HepG2 (cell line): Measurements from ENCODE around the gene MEX3A. TPM values are rescaled to one million over a fixed set of nuclear protein-coding genes. Genes with fewer than 3 reads are reported as not detected.

Source experiments
- FOSL2 ChIP-seq: sonication (generic); formaldehyde crosslinking; IDR thresholded peaks from 2 replicates; pipeline ENCODE4 v1.4.0; 2020; ENCODE audit warnings: missing genetic modification reagents
- HHEX ChIP-seq: IDR thresholded peaks from 2 replicates; pipeline ENCODE4 v1.6.1; 2016; ENCODE audit warnings: control low read depth
- JUND ChIP-seq: sonication (generic); formaldehyde crosslinking; IDR thresholded peaks from 2 replicates; pipeline ENCODE4 v1.8.0; 2022; ENCODE audit warnings: mild to moderate bottlenecking, missing genetic modification reagents
- POLR2AphosphoS2 ChIP-seq: IDR thresholded peaks from 2 replicates; pipeline ENCODE4 v1.6.1; 2011; ENCODE audit warnings: low read depth, low read length, improper control_type of control experiment
- RAD21 ChIP-seq: fragments of 450-650 bp; formaldehyde crosslinking; IDR thresholded peaks from 2 replicates; pipeline ENCODE4 v1.5.0; 2020; ENCODE audit warnings: mild to moderate bottlenecking
- ZBTB3 ChIP-seq: sonication (generic); formaldehyde crosslinking; IDR thresholded peaks from 2 replicates; pipeline ENCODE4 v1.4.0; 2020; ENCODE audit warnings: low read depth, mild to moderate bottlenecking, moderate library complexity, missing genetic modification reagents, borderline replicate concordance
- ZNF205 ChIP-seq: IDR thresholded peaks from 2 replicates; pipeline ENCODE4 v1.6.1; 2018; ENCODE audit warnings: missing biosample characterization, missing genetic modification reagents
- ZSCAN25 ChIP-seq: sonication (generic); formaldehyde crosslinking; IDR thresholded peaks from 2 replicates; pipeline ENCODE4 v1.8.0; 2022; ENCODE audit warnings: mild to moderate bottlenecking, missing genetic modification reagents
- polyA plus RNA-seq, 8 experiments: library from polyadenylated mRNA; depleted of rRNA in 3 of 8; stranded (reverse) in 7 of 8; unstranded in 1 of 8; fragments of >200 nt; fragmentation: Illumina TruSeq in 4 of 8; extraction: Trizol in 4 of 8; gene quantifications; 2 replicates each; pipeline versions ENCODE4 v1.2.1 to v1.2.3, GENCODE V29; 2011 to 2016; ENCODE audit warnings: low read depth in 4 of 8, missing spikeins in 1 of 8, mixed read lengths in 1 of 8; ENCODE audit not compliant: insufficient read depth in 1 of 8
- total RNA-seq, 5 experiments: library from RNA; depleted of rRNA; stranded (reverse); fragments of >200 nt; fragmentation: Illumina TruSeq; extraction: Trizol; gene quantifications; 2 replicates each; pipeline ENCODE4 v1.2.3, GENCODE V29; 2016; ENCODE audit warnings: low read depth in 1 of 5
- TF ChIP-seq, protein P1 (sequence below): sonication (generic); formaldehyde crosslinking; IDR thresholded peaks from 2 replicates; pipeline ENCODE4 v1.5.1; 2020; ENCODE audit warnings: missing genetic modification reagents, mild to moderate bottlenecking, borderline replicate concordance
- TF ChIP-seq, protein P2 (sequence below): sonication (generic); formaldehyde crosslinking; conservative IDR thresholded peaks from 2 replicates; pipeline ENCODE4 v1.8.0; 2022; ENCODE audit warnings: low read depth, missing genetic modification reagents
- TF ChIP-seq, protein P3 (sequence below): sonication (generic); formaldehyde crosslinking; IDR thresholded peaks from 2 replicates; pipeline ENCODE4 v1.9.0; 2021; ENCODE audit warnings: missing genetic modification reagents, mild to moderate bottlenecking, borderline replicate concordance
- TF ChIP-seq, protein P4 (sequence below): sonication (generic); formaldehyde crosslinking; IDR thresholded peaks from 2 replicates; pipeline ENCODE4 v1.4.0; 2020; ENCODE audit warnings: missing genetic modification reagents
- TF ChIP-seq, protein P5 (sequence below), 2 experiments: sonication (generic) in 1 of 2; formaldehyde crosslinking in 1 of 2; IDR thresholded peaks; 2 replicates each; pipeline versions ENCODE4 v1.4.0 to v1.6.1; 2016 to 2020; ENCODE audit warnings: borderline replicate concordance in 1 of 2, low read depth in 1 of 2, mild to moderate bottlenecking in 1 of 2, missing genetic modification reagents in 1 of 2
- TF ChIP-seq, protein P6 (sequence below): sonication (generic); formaldehyde crosslinking; IDR thresholded peaks from 2 replicates; pipeline ENCODE4 v1.4.0; 2020; ENCODE audit warnings: mild to moderate bottlenecking, missing genetic modification reagents, borderline replicate concordance
- TF ChIP-seq, protein P7 (sequence below): sonication (generic); formaldehyde crosslinking; IDR thresholded peaks from 2 replicates; pipeline ENCODE4 v1.8.0; 2023; ENCODE audit warnings: mild to moderate bottlenecking, missing genetic modification reagents

The MEX3A gene
- total and polyA plus RNA-seq, 2 of the 13 experiments (the other 11 are each of a cell fraction or from before 2014, with no cell fraction given): 7.6 to 9.1 TPM

DNA sequence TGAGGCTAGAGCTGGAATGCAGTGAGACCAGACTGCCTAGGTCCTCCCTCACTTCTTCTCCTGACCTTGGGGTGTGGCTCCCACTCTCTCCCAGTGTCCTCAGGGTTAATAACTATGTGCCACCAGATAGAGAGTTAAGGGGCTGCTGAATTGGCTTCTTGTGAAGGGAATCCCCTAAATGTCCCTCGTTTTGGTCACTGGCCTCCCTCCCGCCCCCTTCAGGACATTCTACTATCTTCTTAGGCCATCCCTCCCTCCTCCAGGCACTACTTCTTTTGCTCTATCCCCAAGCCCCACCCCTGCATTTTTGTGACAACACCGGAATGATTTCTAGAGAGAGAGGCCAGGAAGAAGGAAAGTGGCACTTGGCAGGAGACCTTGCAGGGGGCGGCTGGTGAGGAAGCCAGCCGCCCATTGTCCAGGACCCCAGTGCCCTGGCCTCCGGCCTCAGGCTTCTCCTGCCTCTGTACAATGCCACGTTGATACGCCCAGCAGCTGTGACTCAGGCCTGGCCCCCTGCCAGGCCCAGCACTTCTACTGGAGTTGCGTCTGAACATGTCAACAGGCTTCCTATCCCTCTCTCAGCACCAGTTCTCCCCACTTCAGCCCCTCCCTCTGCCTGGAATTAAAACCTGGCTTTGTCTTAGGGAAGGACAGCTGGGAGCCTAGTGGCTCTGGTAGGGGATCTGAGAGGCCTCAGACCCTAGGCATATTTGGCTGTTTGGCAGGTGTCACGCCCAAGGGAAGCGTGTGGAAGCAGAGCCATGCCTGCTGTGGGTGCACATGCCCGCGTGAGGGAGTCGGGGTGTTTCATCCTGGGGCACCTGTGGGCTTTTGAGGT is 41.3 kb upstream of the MEX3A start (continued):
- TF ChIP-seq, protein P1, sequence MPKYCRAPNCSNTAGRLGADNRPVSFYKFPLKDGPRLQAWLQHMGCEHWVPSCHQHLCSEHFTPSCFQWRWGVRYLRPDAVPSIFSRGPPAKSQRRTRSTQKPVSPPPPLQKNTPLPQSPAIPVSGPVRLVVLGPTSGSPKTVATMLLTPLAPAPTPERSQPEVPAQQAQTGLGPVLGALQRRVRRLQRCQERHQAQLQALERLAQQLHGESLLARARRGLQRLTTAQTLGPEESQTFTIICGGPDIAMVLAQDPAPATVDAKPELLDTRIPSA (CRISPR knock-in tag): peak; percentile 62; the same call in 1 of the 2 replicates
- TF ChIP-seq, protein P2, sequence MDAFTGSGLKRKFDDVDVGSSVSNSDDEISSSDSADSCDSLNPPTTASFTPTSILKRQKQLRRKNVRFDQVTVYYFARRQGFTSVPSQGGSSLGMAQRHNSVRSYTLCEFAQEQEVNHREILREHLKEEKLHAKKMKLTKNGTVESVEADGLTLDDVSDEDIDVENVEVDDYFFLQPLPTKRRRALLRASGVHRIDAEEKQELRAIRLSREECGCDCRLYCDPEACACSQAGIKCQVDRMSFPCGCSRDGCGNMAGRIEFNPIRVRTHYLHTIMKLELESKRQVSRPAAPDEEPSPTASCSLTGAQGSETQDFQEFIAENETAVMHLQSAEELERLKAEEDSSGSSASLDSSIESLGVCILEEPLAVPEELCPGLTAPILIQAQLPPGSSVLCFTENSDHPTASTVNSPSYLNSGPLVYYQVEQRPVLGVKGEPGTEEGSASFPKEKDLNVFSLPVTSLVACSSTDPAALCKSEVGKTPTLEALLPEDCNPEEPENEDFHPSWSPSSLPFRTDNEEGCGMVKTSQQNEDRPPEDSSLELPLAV (CRISPR knock-in tag): no peak
- TF ChIP-seq, protein P3, sequence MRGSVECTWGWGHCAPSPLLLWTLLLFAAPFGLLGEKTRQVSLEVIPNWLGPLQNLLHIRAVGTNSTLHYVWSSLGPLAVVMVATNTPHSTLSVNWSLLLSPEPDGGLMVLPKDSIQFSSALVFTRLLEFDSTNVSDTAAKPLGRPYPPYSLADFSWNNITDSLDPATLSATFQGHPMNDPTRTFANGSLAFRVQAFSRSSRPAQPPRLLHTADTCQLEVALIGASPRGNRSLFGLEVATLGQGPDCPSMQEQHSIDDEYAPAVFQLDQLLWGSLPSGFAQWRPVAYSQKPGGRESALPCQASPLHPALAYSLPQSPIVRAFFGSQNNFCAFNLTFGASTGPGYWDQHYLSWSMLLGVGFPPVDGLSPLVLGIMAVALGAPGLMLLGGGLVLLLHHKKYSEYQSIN (CRISPR knock-in tag): no peak
- TF ChIP-seq, protein P4, sequence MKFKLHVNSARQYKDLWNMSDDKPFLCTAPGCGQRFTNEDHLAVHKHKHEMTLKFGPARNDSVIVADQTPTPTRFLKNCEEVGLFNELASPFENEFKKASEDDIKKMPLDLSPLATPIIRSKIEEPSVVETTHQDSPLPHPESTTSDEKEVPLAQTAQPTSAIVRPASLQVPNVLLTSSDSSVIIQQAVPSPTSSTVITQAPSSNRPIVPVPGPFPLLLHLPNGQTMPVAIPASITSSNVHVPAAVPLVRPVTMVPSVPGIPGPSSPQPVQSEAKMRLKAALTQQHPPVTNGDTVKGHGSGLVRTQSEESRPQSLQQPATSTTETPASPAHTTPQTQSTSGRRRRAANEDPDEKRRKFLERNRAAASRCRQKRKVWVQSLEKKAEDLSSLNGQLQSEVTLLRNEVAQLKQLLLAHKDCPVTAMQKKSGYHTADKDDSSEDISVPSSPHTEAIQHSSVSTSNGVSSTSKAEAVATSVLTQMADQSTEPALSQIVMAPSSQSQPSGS (CRISPR knock-in tag): peak; percentile 62; the same call in 1 of the 2 replicates
- TF ChIP-seq ZNF205: no peak; the same call in 1 of the 2 replicates
- TF ChIP-seq JUND (CRISPR knock-in tag): peak; percentile 68
- peak; percentile 94 for TF ChIP-seq FOSL2
- TF ChIP-seq, protein P5, sequence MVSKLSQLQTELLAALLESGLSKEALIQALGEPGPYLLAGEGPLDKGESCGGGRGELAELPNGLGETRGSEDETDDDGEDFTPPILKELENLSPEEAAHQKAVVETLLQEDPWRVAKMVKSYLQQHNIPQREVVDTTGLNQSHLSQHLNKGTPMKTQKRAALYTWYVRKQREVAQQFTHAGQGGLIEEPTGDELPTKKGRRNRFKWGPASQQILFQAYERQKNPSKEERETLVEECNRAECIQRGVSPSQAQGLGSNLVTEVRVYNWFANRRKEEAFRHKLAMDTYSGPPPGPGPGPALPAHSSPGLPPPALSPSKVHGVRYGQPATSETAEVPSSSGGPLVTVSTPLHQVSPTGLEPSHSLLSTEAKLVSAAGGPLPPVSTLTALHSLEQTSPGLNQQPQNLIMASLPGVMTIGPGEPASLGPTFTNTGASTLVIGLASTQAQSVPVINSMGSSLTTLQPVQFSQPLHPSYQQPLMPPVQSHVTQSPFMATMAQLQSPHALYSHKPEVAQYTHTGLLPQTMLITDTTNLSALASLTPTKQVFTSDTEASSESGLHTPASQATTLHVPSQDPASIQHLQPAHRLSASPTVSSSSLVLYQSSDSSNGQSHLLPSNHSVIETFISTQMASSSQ (IDR thresholded peaks at IDR 0.05; ENCODE audit: low read depth): 0 out of 2 replicates have a peak, but pooled peaks have one; percentile 17
- TF ChIP-seq, protein P5 (CRISPR knock-in tag; IDR thresholded peaks at IDR 0.05; ENCODE audit: borderline replicate concordance): peak; percentile 72; the same call in 1 of the 2 replicates
- TF ChIP-seq HHEX (CRISPR knock-in tag): no peak
- no peak for TF ChIP-seq RAD21 (CRISPR knock-in tag)
- no peak for TF ChIP-seq ZSCAN25 (CRISPR knock-in tag)
- TF ChIP-seq, protein P6, sequence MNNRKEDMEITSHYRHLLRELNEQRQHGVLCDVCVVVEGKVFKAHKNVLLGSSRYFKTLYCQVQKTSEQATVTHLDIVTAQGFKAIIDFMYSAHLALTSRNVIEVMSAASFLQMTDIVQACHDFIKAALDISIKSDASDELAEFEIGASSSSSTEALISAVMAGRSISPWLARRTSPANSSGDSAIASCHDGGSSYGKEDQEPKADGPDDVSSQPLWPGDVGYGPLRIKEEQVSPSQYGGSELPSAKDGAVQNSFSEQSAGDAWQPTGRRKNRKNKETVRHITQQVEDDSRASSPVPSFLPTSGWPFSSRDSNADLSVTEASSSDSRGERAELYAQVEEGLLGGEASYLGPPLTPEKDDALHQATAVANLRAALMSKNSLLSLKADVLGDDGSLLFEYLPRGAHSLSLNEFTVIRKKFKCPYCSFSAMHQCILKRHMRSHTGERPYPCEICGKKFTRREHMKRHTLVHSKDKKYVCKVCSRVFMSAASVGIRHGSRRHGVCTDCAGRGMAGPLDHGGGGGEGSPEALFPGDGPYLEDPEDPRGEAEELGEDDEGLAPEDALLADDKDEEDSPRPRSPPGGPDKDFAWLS (CRISPR knock-in tag): no peak
- TF ChIP-seq, protein P7, sequence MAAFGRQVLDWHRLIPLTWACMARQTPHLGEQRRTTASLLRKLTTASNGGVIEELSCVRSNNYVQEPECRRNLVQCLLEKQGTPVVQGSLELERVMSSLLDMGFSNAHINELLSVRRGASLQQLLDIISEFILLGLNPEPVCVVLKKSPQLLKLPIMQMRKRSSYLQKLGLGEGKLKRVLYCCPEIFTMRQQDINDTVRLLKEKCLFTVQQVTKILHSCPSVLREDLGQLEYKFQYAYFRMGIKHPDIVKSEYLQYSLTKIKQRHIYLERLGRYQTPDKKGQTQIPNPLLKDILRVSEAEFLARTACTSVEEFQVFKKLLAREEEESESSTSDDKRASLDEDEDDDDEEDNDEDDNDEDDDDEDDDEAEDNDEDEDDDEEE (CRISPR knock-in tag): 0 out of 2 replicates have a peak, but pooled peaks have one; percentile 66
- TF ChIP-seq ZBTB3 (CRISPR knock-in tag): no peak
- no peak for TF ChIP-seq POLR2AphosphoS2
